RWPE2 (cell line): Measurements from ENCODE around the gene ASIC1.

ENCODE experiments used
- ATAC-seq: fragments of 200-7000 bp; cut with Tn5 transposase; 3 replicates; pipeline ENCODE4 v1.9.1; 2021; ENCODE audit warnings: low read depth
- DNase-seq: peaks from one replicate; pipeline ENCODE4 v3.0.0-alpha.2; 2020; ENCODE audit warnings: low spot score
- H3K27ac ChIP-seq: fragments of 450-650 bp; 2 replicates; pipeline ENCODE4 v1.5.1; 2017; ENCODE audit warnings: mild to moderate bottlenecking; ENCODE audit not compliant: poor library complexity, severe bottlenecking
- H3K27me3 ChIP-seq: fragments of 250-450 bp; sonication (Bioruptor Pico); 2 replicates; pipeline ENCODE4 v1.5.1; 2021; ENCODE audit warnings: mild to moderate bottlenecking, moderate library complexity; ENCODE audit not compliant: insufficient read depth, poor library complexity, severe bottlenecking
- H3K36me3 ChIP-seq: fragments of 250-450 bp; sonication (Bioruptor Pico); 2 replicates; pipeline ENCODE4 v1.5.1; 2020; ENCODE audit warnings: low read depth, mild to moderate bottlenecking, moderate library complexity
- H3K4me1 ChIP-seq: fragments of 250-450 bp; sonication (Bioruptor Pico); 2 replicates; pipeline ENCODE4 v1.5.1; 2021; ENCODE audit warnings: mild to moderate bottlenecking, moderate library complexity; ENCODE audit not compliant: insufficient read depth, poor library complexity, severe bottlenecking
- H3K4me3 ChIP-seq: fragments of 250-450 bp; sonication (Bioruptor Pico); 2 replicates; pipeline ENCODE4 v1.5.1; 2021; ENCODE audit warnings: mild to moderate bottlenecking, moderate library complexity; ENCODE audit not compliant: severe bottlenecking
- H3K9me3 ChIP-seq: fragments of 250-450 bp; sonication (Bioruptor Pico); 2 replicates; pipeline ENCODE4 v1.5.1; 2021; ENCODE audit warnings: mild to moderate bottlenecking, moderate library complexity; ENCODE audit not compliant: severe bottlenecking
- CTCF ChIP-seq: fragments of 450-650 bp; IDR thresholded peaks from one replicate; pipeline ENCODE4 v1.5.1; 2017; ENCODE audit warnings: mild to moderate bottlenecking, moderate library complexity; ENCODE audit not compliant: poor library complexity, severe bottlenecking

ASIC1 gene

DNA sequence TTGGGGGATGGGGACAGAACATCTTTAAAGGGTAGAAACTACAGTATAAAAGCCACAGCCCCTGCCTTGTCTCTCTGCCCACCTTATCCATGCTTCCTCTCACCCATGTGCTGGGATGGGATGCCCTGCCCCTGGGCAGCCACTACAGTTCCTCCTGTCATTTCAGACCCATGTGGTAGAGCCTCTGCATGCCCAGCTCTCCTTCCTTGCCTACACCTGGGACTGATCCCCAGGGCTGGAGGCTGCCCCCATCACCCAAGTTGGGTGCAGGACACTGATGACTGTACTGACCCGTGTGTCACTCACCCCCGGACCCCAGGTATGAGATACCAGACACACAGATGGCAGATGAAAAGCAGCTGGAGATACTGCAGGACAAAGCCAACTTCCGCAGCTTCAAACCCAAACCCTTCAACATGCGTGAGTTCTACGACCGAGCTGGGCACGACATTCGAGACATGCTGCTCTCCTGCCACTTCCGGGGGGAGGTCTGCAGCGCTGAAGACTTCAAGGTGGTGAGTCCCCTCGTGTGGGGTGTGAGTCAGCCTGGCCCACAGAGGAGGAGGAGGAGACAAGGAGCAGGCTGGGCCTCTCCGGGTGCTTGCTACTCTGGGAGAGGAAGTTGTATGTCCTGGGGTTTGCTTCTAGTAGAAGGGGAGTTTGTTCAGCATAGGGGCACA, 2.2 kb downstream of the ASIC1 start:
- Histone ChIP-seq H3K36me3 (no peaks in the 10 kb centered on the region), H3K4me3 (no peak overlapping the region), H3K9me3 (no peaks in the 10 kb centered on the region), H3K27ac (no peak overlapping the region), H3K4me1 (peaks cover 10% of the 10 kb centered on the region), H3K27me3 (no peaks in the 10 kb centered on the region)
- DNase-seq (peak; percentile 41), ATAC-seq (no peak)
- no peak for TF ChIP-seq CTCF

DNA sequence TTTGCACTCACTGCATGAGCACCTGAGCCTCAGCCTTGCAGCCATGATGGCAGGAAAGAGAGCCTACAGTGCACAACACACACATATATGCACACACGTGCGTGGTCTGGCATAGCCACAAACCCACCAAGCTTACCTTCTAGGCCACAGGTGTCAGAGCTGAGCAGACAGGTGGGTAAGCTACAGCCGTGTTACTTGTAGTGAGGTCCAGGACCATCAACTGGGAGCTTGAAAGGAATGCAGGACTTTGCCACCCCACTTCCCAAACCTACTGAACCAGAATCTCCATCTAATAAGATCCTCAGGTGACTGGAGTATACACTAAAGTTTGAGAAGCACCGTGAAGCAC, 2.7 kb downstream of the ASIC1 start:
- no peaks in the 10 kb centered on the region for H3K27me3 ChIP-seq
- no peak for TF ChIP-seq CTCF
- no peak overlapping the region for H3K27ac ChIP-seq
- ATAC-seq = no peak
- DNase-seq = no peak
- H3K9me3 ChIP-seq = no peaks in the 10 kb centered on the region
- H3K4me3 ChIP-seq = no peak overlapping the region
- peaks cover 10% of the 10 kb centered on the region for H3K4me1 ChIP-seq
- no peaks in the 10 kb centered on the region for H3K36me3 ChIP-seq

DNA sequence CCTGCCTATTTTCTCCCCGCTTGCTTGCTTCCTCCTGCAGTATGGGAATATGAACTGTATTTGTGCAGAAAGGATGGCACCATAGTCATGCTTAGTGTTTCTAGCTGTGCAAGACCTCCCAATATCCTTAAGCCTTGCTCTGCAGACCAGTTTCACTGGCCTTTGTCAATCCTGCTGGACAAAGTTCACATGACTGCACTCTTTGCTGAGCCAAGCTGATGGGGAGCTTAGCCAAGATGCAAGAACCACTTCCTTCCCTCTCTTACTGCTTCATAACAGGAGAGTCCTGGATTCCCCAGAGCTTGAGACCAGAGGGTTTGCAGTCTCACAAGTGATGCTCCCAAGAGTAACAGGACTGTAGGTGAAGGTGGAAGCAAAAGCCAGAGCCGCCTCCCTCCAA, 3.8 kb downstream of the ASIC1 start:
- TF ChIP-seq CTCF = no peak
- DNase-seq = no peak
- ATAC-seq = no peak
- Histone ChIP-seq H3K4me3 (no peak overlapping the region), H3K27me3 (no peaks in the 10 kb centered on the region), H3K27ac (no peak overlapping the region), H3K9me3 (no peaks in the 10 kb centered on the region), H3K4me1 (peaks cover 10% of the 10 kb centered on the region), H3K36me3 (no peaks in the 10 kb centered on the region)

GRCh38 chr12:50061946-50062686, 4.7 kb downstream of the ASIC1 start:
- Histone ChIP-seq H3K9me3 (no peaks in the 10 kb centered on the region), H3K36me3 (no peaks in the 10 kb centered on the region), H3K27ac (no peak overlapping the region), H3K4me1 (peaks cover 4% of the 10 kb centered on the region), H3K27me3 (no peaks in the 10 kb centered on the region), H3K4me3 (no peak overlapping the region)
- DNase-seq = no peak
- no peak for TF ChIP-seq CTCF
- no peak for ATAC-seq
